ENCODE data around the gene NKIRAS2. TPM values are rescaled to one million over a fixed set of nuclear protein-coding genes. Genes with fewer than 3 reads are reported as not detected.

The NKIRAS2 gene
- polyA plus RNA-seq, 1 donor (not counting 4 experiments of a cell fraction or from before 2014, with no cell fraction given), result 26.3 TPM

- Histone ChIP-seq H3K4me3 (ENCODE audit: control insufficient read depth in 2 of 3, extremely low read depth in 1 of 3, insufficient read depth in 2 of 3, low read depth in 1 of 3, low read length in 3 of 3) (no peak overlapping the region), H3K79me2 (ENCODE audit: control insufficient read depth, insufficient read depth, low read length) (peaks cover 21% of the 10 kb centered on the region), H3K36me3 (ENCODE audit: control insufficient read depth in 2 of 2, extremely low read depth in 1 of 2, insufficient read depth in 2 of 2, low read length in 2 of 2) (peaks cover 16 to 29% of the 10 kb centered on the region in 2 experiments), H3K4me1 (ENCODE audit: control insufficient read depth, extremely low read depth, insufficient read depth, low read length) (peaks cover 20% of the 10 kb centered on the region), H4K20me1 (ENCODE audit: control insufficient read depth, extremely low read depth, insufficient read depth, low read length) (no peaks in the 10 kb centered on the region), H3K27ac (ENCODE audit: control insufficient read depth, insufficient read depth, low read length) (no peak overlapping the region), H3K27me3 (ENCODE audit: control insufficient read depth, extremely low read depth, insufficient read depth, low read length) (no peaks in the 10 kb centered on the region), H3K4me2 (ENCODE audit: control insufficient read depth, extremely low read depth, insufficient read depth, low read depth, low read length) (no peak overlapping the region), H3K9ac (ENCODE audit: control insufficient read depth, extremely low read depth, insufficient read depth, low read length) (no peak overlapping the region), H3K9me3 (ENCODE audit: control insufficient read depth, low read depth, low read length) (no peaks in the 10 kb centered on the region), H2AFZ (ENCODE audit: control insufficient read depth, low read length) (no peak overlapping the region), H3K9me1 (ENCODE audit: control insufficient read depth, extremely low read depth, insufficient read depth, low read length) (no peaks in the 10 kb centered on the region)
- dilution Hi-C loops (cut with MboI; ENCODE audit: extremely low pct_ligation_motif_present, low sequenced_read_pairs), result no loop called here
- FAIRE-seq, result no peak
- TF ChIP-seq EZH2 (IDR thresholded peaks at IDR 0.05; ENCODE audit: low read length) (no peak), CTCF (optimal IDR thresholded peaks at IDR 0.05 in 1 of 3, IDR thresholded peaks at IDR 0.05 in 1 of 3, conservative IDR thresholded peaks at IDR 0.05 in 1 of 3; ENCODE audit: extremely low read depth in 1 of 3, insufficient read depth in 2 of 3, low read length in 3 of 3) (no peak)
- DNase-seq (ENCODE audit: low read depth, low spot score), result no peak
Measured at GRCh38 chr17:42023524-42024349, 3.8 kb downstream of the NKIRAS2 start.

GRCh38 chr17:42025191-42025579 is 5.3 kb downstream of the NKIRAS2 start:
- Histone ChIP-seq H3K36me3 (ENCODE audit: control insufficient read depth in 2 of 2, extremely low read depth in 1 of 2, insufficient read depth in 2 of 2, low read length in 2 of 2) (peaks cover 16 to 29% of the 10 kb centered on the region in 2 experiments), H3K4me2 (ENCODE audit: control insufficient read depth, extremely low read depth, insufficient read depth, low read depth, low read length) (no peak overlapping the region), H3K27ac (ENCODE audit: control insufficient read depth, insufficient read depth, low read length) (no peak overlapping the region), H4K20me1 (ENCODE audit: control insufficient read depth, extremely low read depth, insufficient read depth, low read length) (no peaks in the 10 kb centered on the region), H3K9ac (ENCODE audit: control insufficient read depth, extremely low read depth, insufficient read depth, low read length) (no peak overlapping the region), H3K79me2 (ENCODE audit: control insufficient read depth, insufficient read depth, low read length) (peaks cover 19% of the 10 kb centered on the region), H3K4me1 (ENCODE audit: control insufficient read depth, extremely low read depth, insufficient read depth, low read length) (peaks cover 15% of the 10 kb centered on the region), H3K4me3 (ENCODE audit: control insufficient read depth in 2 of 3, extremely low read depth in 1 of 3, insufficient read depth in 2 of 3, low read depth in 1 of 3, low read length in 3 of 3) (no peak overlapping the region), H3K9me1 (ENCODE audit: control insufficient read depth, extremely low read depth, insufficient read depth, low read length) (no peaks in the 10 kb centered on the region), H3K27me3 (ENCODE audit: control insufficient read depth, extremely low read depth, insufficient read depth, low read length) (no peaks in the 10 kb centered on the region), H3K9me3 (ENCODE audit: control insufficient read depth, low read depth, low read length) (no peaks in the 10 kb centered on the region), H2AFZ (ENCODE audit: control insufficient read depth, low read length) (no peak overlapping the region)
- DNase-seq (ENCODE audit: low read depth, low spot score) (no peak), FAIRE-seq (no peak)
- dilution Hi-C loops (cut with MboI; ENCODE audit: extremely low pct_ligation_motif_present, low sequenced_read_pairs), result no loop called here
- TF ChIP-seq CTCF (optimal IDR thresholded peaks at IDR 0.05 in 1 of 3, IDR thresholded peaks at IDR 0.05 in 1 of 3, conservative IDR thresholded peaks at IDR 0.05 in 1 of 3; ENCODE audit: extremely low read depth in 1 of 3, insufficient read depth in 2 of 3, low read length in 3 of 3) (no peak), EZH2 (IDR thresholded peaks at IDR 0.05; ENCODE audit: low read length) (no peak)
